Measurements from ENCODE around the gene TFCP2.
"Not testable (repeated sequence)": the region's sequence is repeated elsewhere in the genome, so short reads cannot be mapped to it uniquely, and the experiment has no call there.

Gene TFCP2

GRCh38 chr12:51078346-51078745 lies 94.6 kb downstream of the TFCP2 start:
- not testable (repeated sequence) for DNase-seq

- DNase-seq, result no peak
Observed at GRCh38 chr12:51077930-51078329, 95.0 kb downstream of the TFCP2 start.

GRCh38 chr12:51076236-51076930 lies 96.6 kb downstream of the TFCP2 start:
- DNase-seq, result no peak

GRCh38 chr12:51075390-51075789 lies 97.5 kb downstream of the TFCP2 start:
- DNase-seq, result no peak

GRCh38 chr12:51071663-51072062 lies 101.3 kb downstream of the TFCP2 start:
- no peak for DNase-seq

- no peak for DNase-seq
Observed at GRCh38 chr12:51070004-51070403, 102.9 kb downstream of the TFCP2 start.

GRCh38 chr12:51067771-51068170 lies 105.2 kb downstream of the TFCP2 start:
- no peak for DNase-seq

GRCh38 chr12:51067229-51067628 lies 105.7 kb downstream of the TFCP2 start:
- no peak for DNase-seq

- DNase-seq, result no peak
Observed at GRCh38 chr12:51065530-51065929, 107.4 kb downstream of the TFCP2 start.

- no peak for DNase-seq
Observed at GRCh38 chr12:51062631-51063397, 110.1 kb downstream of the TFCP2 start.

- DNase-seq, result no peak
Observed at GRCh38 chr12:51059086-51059485, 113.8 kb downstream of the TFCP2 start.

- DNase-seq, result no peak
Observed at GRCh38 chr12:51056242-51056641, 116.7 kb downstream of the TFCP2 start.

- no peak for DNase-seq
Observed at GRCh38 chr12:51055060-51055459, 117.9 kb downstream of the TFCP2 start.

GRCh38 chr12:51051787-51052186 lies 121.1 kb downstream of the TFCP2 start:
- DNase-seq, result no peak

- no peak for DNase-seq
Observed at GRCh38 chr12:51049525-51049924, 123.4 kb downstream of the TFCP2 start.

- DNase-seq, result no peak
Observed at GRCh38 chr12:51048661-51049251, 124.2 kb downstream of the TFCP2 start.

GRCh38 chr12:51047655-51048540 lies 125.0 kb downstream of the TFCP2 start, which contains the start of gene LETMD1:
Gene LETMD1, plus strand, starts transcription at chr12:51048327. Its CDS starts 30 bp downstream, at chr12:51048357.
- DNase-seq, result peak; percentile 83

Data from activated CD4-positive, alpha-beta T cell treated with anti-CD3 and anti-CD28 coated beads for 1 hour (primary cell).